Lung (tissue), 12 donors: Measurements from ENCODE around the gene ADAM12. TPM values are rescaled to one million over a fixed set of nuclear protein-coding genes. Genes with fewer than 3 reads are reported as not detected.

Experiments used
- ATAC-seq: fragments of 200-7000 bp; cut with Tn5 transposase; one replicate; pipeline ENCODE4 v1.9.1; 2020; ENCODE audit warnings: moderate number of reproducible peaks; ENCODE audit not compliant: insufficient read depth, low FRiP score
- DNase-seq, 3 donors: peaks; one replicate each; pipeline ENCODE4 v3.0.0-alpha.2; 2013 to 2017
- H3K27ac ChIP-seq, 2 donors: one replicate each; pipeline ENCODE4 v1.5.1; 2013; ENCODE audit warnings: mild to moderate bottlenecking in 2 of 2, moderate library complexity in 2 of 2, control low read depth in 1 of 2, inconsistent platforms in 1 of 2, low read depth in 1 of 2, low read length in 1 of 2
- H3K27me3 ChIP-seq, 3 donors: one replicate each; pipeline ENCODE4 v1.5.1; 2013; ENCODE audit warnings: low read length in 2 of 3; ENCODE audit not compliant: control insufficient read depth in 3 of 3, insufficient read depth in 3 of 3
- H3K36me3 ChIP-seq, 4 donors: one replicate each; pipeline ENCODE4 v1.5.1; 2013; ENCODE audit warnings: low read length in 4 of 4, mild to moderate bottlenecking in 1 of 4, moderate library complexity in 1 of 4; ENCODE audit not compliant: control insufficient read depth in 4 of 4, insufficient read depth in 4 of 4
- H3K4me1 ChIP-seq, 5 donors: one replicate each; pipeline ENCODE4 v1.5.1; 2013; ENCODE audit warnings: low read length in 5 of 5, mild to moderate bottlenecking in 2 of 5, moderate library complexity in 1 of 5; ENCODE audit not compliant: control insufficient read depth in 5 of 5, insufficient read depth in 5 of 5
- H3K4me3 ChIP-seq: one replicate; pipeline ENCODE4 v1.5.1; 2013; ENCODE audit warnings: mild to moderate bottlenecking, control low read depth, moderate library complexity
- H3K9ac ChIP-seq, 2 donors: one replicate each; pipeline ENCODE4 v1.5.1; 2013; ENCODE audit warnings: low read length in 2 of 2, control low read depth in 1 of 2; ENCODE audit not compliant: insufficient read depth in 1 of 2
- H3K9me3 ChIP-seq, 4 donors: one replicate each; pipeline ENCODE4 v1.5.1; 2013; ENCODE audit warnings: low read length in 3 of 4, mild to moderate bottlenecking in 1 of 4, moderate library complexity in 1 of 4; ENCODE audit not compliant: control insufficient read depth in 4 of 4, insufficient read depth in 3 of 4
- CTCF ChIP-seq: IDR thresholded peaks from 2 replicates; pipeline ENCODE4 v1.5.1; 2012; ENCODE audit warnings: mild to moderate bottlenecking; ENCODE audit errors: control extremely low read depth, extremely low read depth
- whole genome bisulfite sequencing, 2 donors: extraction: QIAGEN DNeasy Blood & Tissue Kit; methylation state at CpG; one replicate each; pipeline ENCODE4 v1.1.7; 2013; 5-methylcytosine and 5-hydroxymethylcytosine counted together
- polyA plus RNA-seq, 2 donors: library from polyadenylated mRNA; stranded (reverse); fragments of 200-250 nt; gene quantifications; one replicate each; pipeline ENCODE4 v1.2.1, GENCODE V29; 2013
- total RNA-seq, 2 donors: library from RNA; depleted of rRNA in 1 of 2; stranded (reverse); fragments of >200 nt in 1 of 2; gene quantifications; one replicate each; pipeline ENCODE4 v1.2.1, GENCODE V29; 2014 to 2021
- donor health status: control.
- donor health status: control.
- donor health status: Bipolar disorder and iron deficiency.
- donor health status: healthy.
- donor health status: DM: yes; HTN: yes; CAD: no.

The ADAM12 gene
- total and polyA plus RNA-seq, 4 donors, result 0.16 to 5.8 (median 0.85) TPM

GRCh38 chr10:126013489-126014281, 374.6 kb downstream of the ADAM12 start:
- TF ChIP-seq CTCF, result no peak
- H3K27me3 ChIP-seq, result no peaks in the 10 kb centered on the region
- H3K36me3 ChIP-seq, result no peaks in the 10 kb centered on the region
- no peak overlapping the region for H3K4me3 ChIP-seq
- no peak overlapping the region for H3K9ac ChIP-seq
- no peaks in the 10 kb centered on the region for H3K9me3 ChIP-seq
- 87% methylated on average over 10 of the region's 10 CpGs for WGBS, 2 donors
- ATAC-seq (no peak), DNase-seq (no peak)
- no peak overlapping the region for H3K27ac ChIP-seq
- H3K4me1 ChIP-seq, result peaks cover 0 to 9% (median 0%) of the 10 kb centered on the region in 5 donors

- DNase-seq, result no peak
- H3K9me3 ChIP-seq, result no peaks in the 10 kb centered on the region
- no peak overlapping the region for H3K9ac ChIP-seq
- no peak overlapping the region for H3K27ac ChIP-seq
- H3K4me3 ChIP-seq, result no peak overlapping the region
- H3K4me1 ChIP-seq, result peaks cover 0 to 9% (median 0%) of the 10 kb centered on the region in 5 donors
- no peak for ATAC-seq
- no peaks in the 10 kb centered on the region for H3K27me3 ChIP-seq
- no peaks in the 10 kb centered on the region for H3K36me3 ChIP-seq
- WGBS, 2 donors, result 92 to 93% methylated on average over 2 of the region's 2 CpGs
- TF ChIP-seq CTCF, result no peak
Measured at GRCh38 chr10:126012485-126012884, 375.8 kb downstream of the ADAM12 start.

- WGBS, 2 donors, result 59 to 73% methylated on average over 5 of the region's 5 CpGs
- H3K36me3 ChIP-seq, result no peaks in the 10 kb centered on the region
- no peak overlapping the region for H3K9ac ChIP-seq
- no peak overlapping the region for H3K4me3 ChIP-seq
- no peaks in the 10 kb centered on the region for H3K9me3 ChIP-seq
- H3K27me3 ChIP-seq, result no peaks in the 10 kb centered on the region
- H3K27ac ChIP-seq, result no peak overlapping the region
- no peak for DNase-seq
- peaks cover 0 to 9% (median 0%) of the 10 kb centered on the region in 5 donors for H3K4me1 ChIP-seq
- no peak for ATAC-seq
- no peak for TF ChIP-seq CTCF
Measured at GRCh38 chr10:126011995-126012394, 376.3 kb downstream of the ADAM12 start.
